GM18505 (cell line): ENCODE results near the gene GNAT3.

Experiments used
- ATAC-seq: cut with Tn5 transposase; IDR thresholded peaks from one replicate; pipeline ENCODE4 v1.9.1; 2021; ENCODE audit not compliant: unreplicated experiment
- POLR2A ChIP-seq: IDR thresholded peaks from 4 replicates; pipeline ENCODE4 v1.6.1; 2011; ENCODE audit warnings: borderline replicate concordance; ENCODE audit not compliant: insufficient read depth, insufficient read length; ENCODE audit errors: extremely low read depth

The GNAT3 gene

DNA sequence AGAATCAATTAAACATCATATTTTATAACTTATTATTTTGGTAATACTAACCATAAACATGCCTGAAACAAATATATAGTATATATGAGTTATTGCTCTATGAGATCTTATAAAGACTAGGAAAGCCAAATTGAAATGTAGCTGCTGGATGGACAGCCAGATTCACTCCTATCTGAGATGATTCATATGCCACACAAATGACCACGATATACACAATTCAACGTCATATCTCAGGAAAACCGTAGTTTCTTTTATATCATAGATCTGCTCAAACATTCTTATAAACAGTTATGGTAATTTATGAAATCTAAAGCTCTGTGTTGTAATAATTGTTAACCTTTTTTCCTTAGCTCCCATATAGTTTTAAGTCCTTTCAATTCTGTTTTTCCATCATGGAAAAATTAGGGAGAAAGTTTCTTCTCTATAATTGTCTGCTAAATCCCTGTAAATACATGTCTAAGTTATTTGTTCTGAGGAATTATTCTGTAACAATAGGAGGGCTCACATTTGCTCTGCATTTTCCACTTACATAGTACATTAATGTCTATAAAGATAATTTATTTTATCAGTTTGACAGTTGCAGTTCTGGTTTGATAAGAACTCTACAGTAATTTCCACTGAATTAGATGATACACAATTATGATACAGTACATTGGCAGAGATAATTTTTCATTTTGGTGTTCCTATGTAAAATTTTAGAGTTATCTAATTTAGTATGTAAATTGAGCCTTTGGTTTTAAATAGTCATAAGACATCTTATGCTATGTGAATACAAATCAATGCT is 42.7 kb downstream of the GNAT3 start:
- TF ChIP-seq POLR2A, result no peak
- ATAC-seq, result no peak

DNA sequence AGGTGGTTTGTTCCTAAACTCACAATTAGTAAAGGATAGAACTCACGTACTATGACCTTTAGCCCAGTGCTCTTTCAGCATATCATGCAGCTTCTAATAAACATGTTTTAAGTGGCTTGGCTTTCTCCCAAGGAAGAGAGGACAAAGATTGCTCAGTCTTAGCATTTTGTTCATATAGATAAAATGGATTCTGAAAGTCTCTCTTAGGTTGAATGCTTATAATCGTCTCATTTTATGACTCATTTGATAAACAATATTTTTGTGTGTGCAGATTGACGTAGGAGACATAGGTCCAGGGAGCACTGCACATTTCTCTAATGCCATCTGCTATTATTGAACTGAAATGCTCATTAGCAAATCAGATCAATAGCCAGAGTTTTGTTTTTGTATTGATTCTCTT is 44.8 kb downstream of the GNAT3 start:
- no peak for TF ChIP-seq POLR2A
- ATAC-seq, result no peak

DNA sequence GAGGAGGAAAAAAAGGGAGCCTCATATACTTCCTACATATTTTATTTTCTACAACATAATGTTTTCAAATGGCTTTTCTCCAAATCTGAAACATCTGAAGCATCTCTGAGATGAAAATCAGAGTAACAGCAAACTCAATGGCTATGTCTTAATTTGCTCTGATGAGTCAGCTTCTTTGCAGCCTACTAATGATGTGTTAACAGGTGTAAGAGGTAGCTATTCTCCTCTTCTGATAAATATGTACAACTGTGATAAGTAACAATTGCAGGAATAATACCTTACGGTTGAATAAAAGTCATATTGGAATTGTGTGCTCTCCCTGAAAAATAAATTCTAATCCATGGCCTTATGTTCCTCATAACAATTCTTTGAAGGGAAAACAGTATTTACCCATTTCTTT is 45.2 kb downstream of the GNAT3 start:
- ATAC-seq, result no peak
- TF ChIP-seq POLR2A, result no peak

DNA sequence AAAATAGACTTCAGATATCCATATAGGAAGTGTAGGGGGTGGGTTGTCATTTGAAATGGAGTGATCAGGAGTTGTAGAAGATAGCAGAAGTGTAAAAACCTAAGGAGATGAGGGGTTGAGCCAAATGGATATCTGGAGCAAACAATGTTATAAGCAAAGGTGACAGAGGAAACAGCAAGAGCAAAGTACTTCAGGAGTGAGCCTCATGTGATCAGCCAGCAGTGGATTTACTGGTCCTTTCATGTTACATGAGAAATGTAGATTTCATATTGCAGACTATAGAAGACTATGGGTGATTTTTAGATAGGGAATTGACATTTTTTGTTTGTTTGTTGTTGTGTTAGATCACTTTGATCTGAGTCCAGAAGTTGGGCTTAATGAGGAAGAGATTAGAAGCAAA is 47.7 kb downstream of the GNAT3 start:
- no peak for TF ChIP-seq POLR2A
- ATAC-seq, result no peak

DNA sequence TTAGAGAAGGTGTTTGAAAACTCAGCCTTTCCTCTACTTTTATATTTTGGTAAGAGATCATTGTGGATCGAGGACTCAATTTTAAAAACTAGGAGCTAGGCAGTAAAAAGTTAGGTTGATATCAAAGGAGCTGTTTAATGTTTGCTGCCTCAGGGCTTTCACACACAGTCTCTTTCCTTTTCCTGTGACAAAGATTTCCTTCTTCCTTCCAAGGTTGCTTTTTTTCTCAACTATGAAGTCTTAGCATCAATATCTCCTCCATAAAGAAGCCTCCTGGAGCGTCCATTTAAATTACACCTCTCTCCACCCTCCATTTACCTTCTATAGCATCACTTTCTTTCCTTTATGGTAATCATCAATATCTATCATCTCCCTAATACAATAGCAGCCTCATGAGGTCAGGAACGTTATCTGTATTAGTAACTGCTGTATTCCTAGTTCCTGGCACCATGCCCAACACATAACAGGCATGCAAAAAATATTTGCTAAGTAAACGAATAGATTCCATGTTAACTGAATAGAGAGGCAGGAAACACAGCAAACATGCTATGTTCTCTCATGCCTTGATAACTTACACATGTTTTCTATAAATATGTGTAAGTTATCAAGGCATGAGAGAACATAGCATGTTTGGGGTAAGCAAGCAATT is 48.5 kb downstream of the GNAT3 start:
- no peak for ATAC-seq
- no peak for TF ChIP-seq POLR2A

DNA sequence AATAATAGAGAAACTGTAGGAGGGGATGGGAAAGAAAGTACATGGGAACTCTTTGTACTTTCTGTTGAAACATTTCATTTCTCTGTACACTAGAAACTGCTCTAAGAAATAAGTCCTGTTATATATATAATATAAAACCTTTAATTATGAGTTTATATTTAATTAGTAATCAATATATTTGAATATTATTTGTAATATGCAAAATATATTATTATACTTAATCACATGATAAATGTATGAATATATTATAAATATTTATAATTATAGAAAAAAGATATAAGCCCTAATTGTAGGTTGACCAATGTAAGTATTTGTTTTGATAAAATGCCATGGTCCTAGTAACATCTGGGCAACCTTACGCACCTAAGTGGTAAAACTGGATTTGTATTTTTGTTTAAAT is 51.0 kb downstream of the GNAT3 start:
- ATAC-seq, result no peak

DNA sequence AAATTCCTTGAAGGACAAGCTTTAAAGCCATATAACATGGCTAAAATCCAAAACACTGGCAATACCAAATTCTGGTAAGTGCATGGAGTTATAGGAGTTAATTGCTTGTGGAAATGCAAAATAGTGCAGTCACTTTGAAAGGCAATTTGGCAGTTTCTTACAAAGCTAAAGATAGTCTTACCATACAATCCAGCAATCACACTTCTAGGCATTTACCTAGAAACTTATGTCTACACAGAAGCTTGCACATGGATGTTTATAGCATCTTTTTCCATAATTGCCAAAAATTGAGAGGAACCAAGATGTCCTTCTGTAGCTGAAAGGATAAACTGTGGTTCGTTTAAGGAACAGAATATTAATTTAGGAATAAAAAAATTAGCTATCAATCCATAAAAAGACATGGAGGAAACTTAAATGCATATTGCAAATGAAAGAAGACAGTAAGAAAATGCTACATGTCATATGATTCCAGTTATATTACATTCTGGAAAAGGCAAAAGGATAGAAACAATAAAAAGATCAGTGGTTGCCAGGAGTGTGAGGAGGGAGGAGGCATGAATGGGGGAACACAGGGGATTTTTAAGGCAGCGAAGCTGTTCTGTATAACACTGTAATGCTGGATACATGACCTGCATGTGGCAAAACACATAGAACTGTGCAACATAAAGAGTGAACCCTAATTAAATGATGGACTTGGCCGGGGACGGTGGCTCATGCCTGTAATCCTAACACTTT is 51.9 kb downstream of the GNAT3 start:
- ATAC-seq, result no peak
- no peak for TF ChIP-seq POLR2A

More for the DNA sequence above, 51.0 kb downstream of the GNAT3 start:
- no peak for TF ChIP-seq POLR2A

DNA sequence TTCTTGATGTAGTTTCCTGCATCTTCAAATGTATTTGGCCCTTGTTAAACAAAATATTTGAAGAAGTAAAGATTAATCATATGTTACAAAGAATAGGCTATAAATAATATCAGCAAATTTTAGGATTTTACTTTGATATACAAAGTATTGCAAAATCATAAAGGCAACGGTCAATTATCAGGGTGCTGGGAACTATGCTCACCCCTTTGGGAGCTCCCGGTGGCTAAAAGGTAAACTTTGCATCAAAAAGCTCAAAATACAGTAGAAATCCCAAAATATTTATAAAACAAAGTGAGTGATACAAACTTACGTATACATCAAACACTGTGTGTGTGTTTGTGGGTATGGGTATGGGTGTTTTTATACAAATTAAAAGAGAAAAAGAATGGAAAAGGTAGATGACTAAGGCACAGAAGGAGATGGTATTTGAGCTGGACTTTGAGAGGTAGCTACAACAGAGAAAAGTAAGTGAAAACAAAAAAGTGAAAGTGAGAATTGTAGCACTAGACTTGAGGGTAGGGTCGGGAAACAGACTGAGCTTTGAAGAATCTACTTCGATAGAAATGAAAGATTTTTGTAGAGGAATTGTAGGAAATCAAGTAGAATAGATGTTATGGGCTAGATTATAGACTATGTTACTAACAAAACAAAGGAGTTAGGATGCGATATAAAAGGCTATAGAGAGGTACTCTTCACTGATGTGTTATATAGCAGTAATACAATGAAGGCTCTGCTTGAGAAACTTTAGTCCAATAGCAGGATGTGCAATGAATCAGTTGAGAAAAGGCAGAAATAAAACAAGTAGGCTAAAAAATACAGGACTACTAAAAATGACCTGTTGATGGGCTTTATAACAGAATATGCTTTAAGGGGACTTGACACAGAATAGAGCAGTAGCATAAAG is 52.8 kb downstream of the GNAT3 start:
- TF ChIP-seq POLR2A, result no peak
- no peak for ATAC-seq

DNA sequence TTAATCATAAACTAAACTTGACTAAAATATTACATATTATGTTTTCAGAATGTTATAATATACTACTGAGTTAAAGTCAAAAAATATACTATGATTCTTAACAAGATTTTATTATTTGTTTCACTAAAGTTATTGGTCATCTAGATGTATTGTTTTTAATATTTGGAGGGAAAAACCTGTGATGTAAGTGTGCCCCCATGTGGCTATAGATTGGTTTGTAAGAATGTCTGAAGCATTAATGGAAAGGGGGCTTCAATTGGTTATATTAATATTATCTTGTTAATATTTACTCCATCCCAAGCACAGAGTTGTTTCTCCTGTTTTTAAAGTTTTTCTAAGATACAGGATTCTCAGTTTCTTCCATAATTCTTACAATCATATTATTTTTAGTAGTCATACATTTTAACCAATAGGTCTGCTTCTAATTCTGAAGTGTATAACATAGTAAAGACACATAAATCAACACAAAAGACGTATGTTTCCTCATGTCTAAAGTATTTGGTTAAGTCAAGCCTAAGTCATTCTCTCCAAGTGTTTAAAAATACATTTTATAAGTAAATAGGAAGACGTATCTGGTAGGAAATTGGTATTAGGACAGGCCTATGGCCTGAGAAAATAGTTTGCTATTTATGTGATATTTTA is 58.0 kb downstream of the GNAT3 start:
- no peak for TF ChIP-seq POLR2A
- ATAC-seq, result no peak

DNA sequence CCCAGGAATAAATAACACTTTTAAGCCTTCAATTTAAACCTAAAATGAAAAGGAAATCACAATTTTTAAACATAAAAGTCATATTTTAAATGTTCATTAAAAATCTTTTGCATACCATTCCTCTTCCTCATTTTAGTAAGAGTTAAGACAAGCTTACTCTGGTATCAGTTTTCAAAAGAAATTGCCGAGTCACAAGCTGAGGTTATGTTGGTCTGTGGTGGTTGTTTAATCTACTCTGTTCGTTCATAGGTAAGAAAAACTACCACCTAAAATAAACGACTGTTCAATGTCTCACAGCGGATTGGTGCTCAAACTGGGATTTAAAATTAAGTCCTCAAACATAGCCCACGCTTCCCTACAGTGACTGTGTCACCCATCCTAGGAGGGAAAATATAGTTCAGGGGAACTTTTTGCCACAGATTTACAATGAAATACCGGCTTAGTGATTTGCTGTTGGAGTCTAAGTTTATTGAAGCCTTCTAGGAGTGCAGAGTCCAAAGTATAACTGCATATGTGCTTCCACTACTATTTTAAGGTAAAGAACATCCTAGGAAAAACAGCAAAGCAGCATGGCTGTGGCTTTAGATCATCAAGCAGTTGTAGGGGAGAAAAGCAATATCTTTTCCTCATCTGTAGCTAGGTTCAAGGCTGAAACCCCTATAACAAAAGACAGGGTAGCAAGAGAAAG is 61.1 kb downstream of the GNAT3 start:
- TF ChIP-seq POLR2A, result no peak
- no peak for ATAC-seq

DNA sequence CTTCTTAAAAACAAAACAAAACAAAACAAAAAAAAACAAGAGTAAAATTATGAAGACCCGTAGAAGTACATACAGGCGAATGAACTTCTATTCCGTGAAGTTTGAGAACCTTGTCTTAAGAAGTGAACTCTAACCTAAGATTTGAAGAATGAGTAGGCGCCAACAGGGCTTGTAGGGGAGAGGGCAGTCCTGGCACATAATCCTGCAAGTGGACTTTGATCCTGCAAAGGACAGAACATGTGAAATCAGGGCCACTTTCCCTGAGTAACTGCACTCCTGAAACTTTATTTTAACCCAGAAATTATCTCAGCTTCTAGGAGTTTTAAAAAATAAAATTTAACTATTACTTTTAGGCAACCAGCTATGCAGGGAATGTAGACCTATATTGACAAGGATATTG is 62.0 kb downstream of the GNAT3 start:
- no peak for ATAC-seq

DNA sequence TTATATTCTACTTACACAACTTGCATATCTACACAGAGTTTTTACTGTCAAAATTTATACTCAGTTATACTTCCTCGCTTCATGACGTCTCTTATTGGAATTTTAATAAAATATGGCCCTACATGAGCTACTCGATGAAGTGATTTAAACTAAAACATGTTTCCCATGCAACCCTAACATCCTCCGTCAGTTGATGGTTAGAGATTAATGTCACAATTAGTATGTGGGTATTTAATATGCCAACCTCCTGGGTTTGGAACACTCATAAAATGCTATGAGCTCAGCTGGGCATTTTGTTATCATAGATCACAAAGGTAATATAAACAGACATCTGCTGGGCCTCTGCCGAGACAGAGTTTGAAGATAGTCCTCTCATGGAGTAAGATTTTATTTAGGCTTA is 66.5 kb downstream of the GNAT3 start:
- TF ChIP-seq POLR2A, result no peak
- ATAC-seq, result no peak

More for the DNA sequence above, 62.0 kb downstream of the GNAT3 start:
- no peak for TF ChIP-seq POLR2A

DNA sequence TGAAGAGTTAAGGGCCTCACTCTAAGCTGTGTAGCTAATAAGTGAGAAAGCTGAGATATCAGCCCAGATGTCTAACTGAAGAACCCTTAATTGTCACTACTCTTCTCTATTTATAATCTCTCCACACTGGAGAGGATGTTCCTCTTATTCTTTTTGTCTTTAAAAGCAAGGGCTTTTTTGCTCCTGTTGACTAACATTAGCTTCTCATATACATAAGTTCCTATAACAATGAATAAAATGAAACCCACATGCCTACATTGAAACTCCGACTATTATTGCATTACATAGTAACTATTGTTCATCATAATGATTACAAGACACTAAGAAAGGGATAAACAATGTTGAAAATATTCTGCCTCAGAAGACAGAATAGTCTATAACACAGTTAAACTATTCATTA is 67.1 kb downstream of the GNAT3 start:
- no peak for ATAC-seq
- no peak for TF ChIP-seq POLR2A

DNA sequence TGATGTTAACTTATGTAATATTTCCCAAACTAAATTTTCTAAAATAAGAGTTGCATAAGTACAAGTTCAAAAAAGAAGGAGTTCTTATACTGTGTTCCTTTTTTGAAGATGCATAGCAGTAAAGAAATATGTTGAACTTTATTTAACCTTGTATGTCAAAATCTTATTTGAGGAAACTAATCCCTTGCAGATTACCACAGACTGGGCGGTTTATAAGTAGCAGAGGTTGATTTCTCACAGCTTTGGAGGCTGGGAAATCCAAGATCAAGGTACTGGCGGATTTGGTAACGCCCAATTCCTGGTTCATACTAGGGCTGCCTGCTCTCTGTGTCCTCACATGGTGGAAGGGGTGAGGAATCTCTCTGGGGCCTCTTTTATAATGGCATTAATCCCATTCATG is 68.5 kb downstream of the GNAT3 start:
- no peak for ATAC-seq
- no peak for TF ChIP-seq POLR2A
